Astrocyte (in vitro differentiated cells and primary cell): ENCODE measurements around the gene CA6.

Experiments
- EZH2 ChIP-seq: IDR thresholded peaks from 2 replicates; pipeline ENCODE4 v1.6.1; 2012; ENCODE audit warnings: mild to moderate bottlenecking, low read length, inconsistent platforms; ENCODE audit not compliant: insufficient read depth
- TF ChIP-seq, protein P1 (sequence below): IDR thresholded peaks from 2 replicates; pipeline ENCODE4 v1.5.1; 2011; ENCODE audit warnings: low read depth, mild to moderate bottlenecking, inconsistent platforms, low read length, moderate library complexity; ENCODE audit not compliant: insufficient read depth

- TF ChIP-seq, protein P1, sequence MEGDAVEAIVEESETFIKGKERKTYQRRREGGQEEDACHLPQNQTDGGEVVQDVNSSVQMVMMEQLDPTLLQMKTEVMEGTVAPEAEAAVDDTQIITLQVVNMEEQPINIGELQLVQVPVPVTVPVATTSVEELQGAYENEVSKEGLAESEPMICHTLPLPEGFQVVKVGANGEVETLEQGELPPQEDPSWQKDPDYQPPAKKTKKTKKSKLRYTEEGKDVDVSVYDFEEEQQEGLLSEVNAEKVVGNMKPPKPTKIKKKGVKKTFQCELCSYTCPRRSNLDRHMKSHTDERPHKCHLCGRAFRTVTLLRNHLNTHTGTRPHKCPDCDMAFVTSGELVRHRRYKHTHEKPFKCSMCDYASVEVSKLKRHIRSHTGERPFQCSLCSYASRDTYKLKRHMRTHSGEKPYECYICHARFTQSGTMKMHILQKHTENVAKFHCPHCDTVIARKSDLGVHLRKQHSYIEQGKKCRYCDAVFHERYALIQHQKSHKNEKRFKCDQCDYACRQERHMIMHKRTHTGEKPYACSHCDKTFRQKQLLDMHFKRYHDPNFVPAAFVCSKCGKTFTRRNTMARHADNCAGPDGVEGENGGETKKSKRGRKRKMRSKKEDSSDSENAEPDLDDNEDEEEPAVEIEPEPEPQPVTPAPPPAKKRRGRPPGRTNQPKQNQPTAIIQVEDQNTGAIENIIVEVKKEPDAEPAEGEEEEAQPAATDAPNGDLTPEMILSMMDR = no peak
- no peak for TF ChIP-seq EZH2
Measured at GRCh38 chr1:8981169-8981568, 35.5 kb downstream of the CA6 start.
